ENCODE data around the gene RABEP2. TPM values are rescaled to one million over a fixed set of nuclear protein-coding genes. Genes with fewer than 3 reads are reported as not detected.

The RABEP2 gene
- total RNA-seq, 1 experiment from 2014 or later, result 48.5 TPM

GRCh38 chr16:28936784-28937155 lies 11.7 kb upstream of the RABEP2 start:
- POLR2A ChIA-PET (ENCODE audit: unreplicated experiment), result interaction anchor here (0.5 to 1.0 kb wide), 5 partner anchors 12 to 91 kb away, joined by 3 to 9 read pairs (median 4); partner anchors contain the start of gene TUFM
- BruUV-seq (replicated peaks), result no TSS peak
- Histone ChIP-seq H2AFZ (no peak overlapping the region), H4K20me1 (ENCODE audit: insufficient read depth) (no peaks in the 10 kb centered on the region), H3K4me3 (no peak overlapping the region), H3F3A (ENCODE audit: insufficient read depth, low read depth) (peaks cover 7% of the 10 kb centered on the region; the same call in 1 of the 2 replicates), H3K79me2 (ENCODE audit: low read depth) (no peaks in the 10 kb centered on the region), H3K4me1 (replicated peaks; ENCODE audit: insufficient read depth) (no peaks in the 10 kb centered on the region), H3K27ac (no peak overlapping the region), H3K9me3 (ENCODE audit: insufficient read depth, low read depth) (no peaks in the 10 kb centered on the region), H3K4me2 (no peak overlapping the region; the same call in 1 of the 2 replicates), H3K27me3 (ENCODE audit: insufficient read depth, low read depth) (no peaks in the 10 kb centered on the region), H3K9me2 (ENCODE audit: insufficient read depth) (no peaks in the 10 kb centered on the region), H3K36me3 (ENCODE audit: low read depth) (no peaks in the 10 kb centered on the region)
- CTCF ChIA-PET, result interaction anchor here (0.9 to 1.1 kb wide), 2 partner anchors 8 to 10 kb away, joined by 4 to 8 read pairs; no protein-coding TSS in a partner anchor
- intact Hi-C loops (cut with micrococcal nuclease; ENCODE audit: unreplicated experiment), result loop anchor here (1.0 kb wide), 1 partner anchor 11 kb away; the partner anchor contains the start of gene RABEP2
- no peak for TF ChIP-seq CTCF (conservative IDR thresholded peaks at IDR 0.05)
- TF ChIP-seq EZH2 (IDR thresholded peaks at IDR 0.05; ENCODE audit: low read depth), result no peak
- DNase-seq, result no peak

GRCh38 chr16:28935924-28936783 lies 11.1 kb upstream of the RABEP2 start:
- CTCF ChIA-PET, result interaction anchor here (0.5 to 1.1 kb wide), 3 partner anchors 9 to 80 kb away, joined by 4 to 8 read pairs (median 8); no protein-coding TSS in a partner anchor
- Histone ChIP-seq H3F3A (ENCODE audit: insufficient read depth, low read depth) (peaks cover 12% of the 10 kb centered on the region; the same call in 1 of the 2 replicates), H2AFZ (peak overlapping the region; percentile 41), H3K79me2 (ENCODE audit: low read depth) (no peaks in the 10 kb centered on the region), H3K4me2 (peak overlapping the region; percentile 56), H3K27me3 (ENCODE audit: insufficient read depth, low read depth) (no peaks in the 10 kb centered on the region), H3K27ac (no peak overlapping the region), H4K20me1 (ENCODE audit: insufficient read depth) (no peaks in the 10 kb centered on the region), H3K36me3 (ENCODE audit: low read depth) (no peaks in the 10 kb centered on the region), H3K4me3 (peak overlapping the region; percentile 30; the same call in 1 of the 2 replicates), H3K9me3 (ENCODE audit: insufficient read depth, low read depth) (no peaks in the 10 kb centered on the region), H3K9me2 (ENCODE audit: insufficient read depth) (no peaks in the 10 kb centered on the region), H3K4me1 (replicated peaks; ENCODE audit: insufficient read depth) (no peaks in the 10 kb centered on the region)
- no peak for TF ChIP-seq CTCF (conservative IDR thresholded peaks at IDR 0.05)
- TF ChIP-seq EZH2 (IDR thresholded peaks at IDR 0.05; ENCODE audit: low read depth), result no peak
- intact Hi-C loops (cut with micrococcal nuclease; ENCODE audit: unreplicated experiment), result loop anchor here (1.0 kb wide), 1 partner anchor 11 kb away; the partner anchor contains the start of gene RABEP2
- POLR2A ChIA-PET (ENCODE audit: unreplicated experiment), result interaction anchor here (0.5 to 1.0 kb wide), 6 partner anchors 12 to 90 kb away, joined by 3 to 9 read pairs (median 4); partner anchors contain the start of genes NFATC2IP and TUFM
- peak; percentile 72 to 96 for DNase-seq
- BruUV-seq (replicated peaks), result TSS peak; percentile 57

GRCh38 chr16:28935346-28935745 lies 10.3 kb upstream of the RABEP2 start:
- intact Hi-C loops (cut with micrococcal nuclease; ENCODE audit: unreplicated experiment), result no loop called here
- Histone ChIP-seq H3K27ac (no peak overlapping the region), H3K79me2 (ENCODE audit: low read depth) (no peaks in the 10 kb centered on the region), H3K4me2 (no peak overlapping the region), H3K36me3 (ENCODE audit: low read depth) (no peaks in the 10 kb centered on the region), H3K9me3 (ENCODE audit: insufficient read depth, low read depth) (no peaks in the 10 kb centered on the region), H3F3A (ENCODE audit: insufficient read depth, low read depth) (peaks cover 17% of the 10 kb centered on the region; the same call in 1 of the 2 replicates), H4K20me1 (ENCODE audit: insufficient read depth) (no peaks in the 10 kb centered on the region), H3K4me1 (replicated peaks; ENCODE audit: insufficient read depth) (no peaks in the 10 kb centered on the region), H3K9me2 (ENCODE audit: insufficient read depth) (no peaks in the 10 kb centered on the region), H3K4me3 (no peak overlapping the region), H3K27me3 (ENCODE audit: insufficient read depth, low read depth) (no peaks in the 10 kb centered on the region), H2AFZ (no peak overlapping the region)
- DNase-seq, result no peak
- BruUV-seq (replicated peaks), result no TSS peak
- ChIA-PET POLR2A (ENCODE audit: unreplicated experiment) (interaction anchor here (0.9 kb wide), 1 partner anchor 15 kb away, joined by 4 read pairs; the partner anchor contains the start of gene NFATC2IP), CTCF (no interaction called here)
- TF ChIP-seq EZH2 (IDR thresholded peaks at IDR 0.05; ENCODE audit: low read depth) (no peak), CTCF (conservative IDR thresholded peaks at IDR 0.05) (no peak)

Data from PC-9 (cell line).